Panc1 (cell line): ENCODE measurements around the gene NARF. TPM values are rescaled to one million over a fixed set of nuclear protein-coding genes. Genes with fewer than 3 reads are reported as not detected.

Experiments used
- ATAC-seq: fragments of 200-7000 bp; cut with Tn5 transposase; 2 replicates; pipeline ENCODE4 v1.9.1; 2020; ENCODE audit warnings: mild to moderate bottlenecking, moderate library complexity
- BruUV-seq: library from RNA; stranded (reverse); fragments of 400-500 nt; replicated peaks from 2 replicates; lab custom pipeline; 2021; lab: Mats Ljungman, UMichigan
- CTCF ChIA-PET: fragments of 300-600 bp; sonication (Branson Sonifier 250); formaldehyde crosslinking; loops from one replicate; lab custom pipeline; 2022; ENCODE audit warnings: antibody characterized with exemption; lab: Charles Lee
- POLR2A ChIA-PET: fragments of 300-600 bp; sonication (Branson Sonifier 250); formaldehyde crosslinking; loops from one replicate; lab custom pipeline; 2022; ENCODE audit warnings: antibody characterized with exemption; lab: Charles Lee
- DNase-seq: peaks from one replicate; pipeline ENCODE4 v3.0.0-alpha.2; 2010; ENCODE audit warnings: low read depth, low spot score
- H3K27ac ChIP-seq: 2 replicates; pipeline ENCODE4 v1.5.1; 2011; ENCODE audit warnings: mild to moderate bottlenecking, low read length, inconsistent platforms
- H3K27me3 ChIP-seq: fragments of 200-500 bp; sonication (Bioruptor generic); 2 replicates; pipeline ENCODE4 v1.6.0; 2014; ENCODE audit warnings: low read length, inconsistent platforms; ENCODE audit not compliant: control insufficient read depth, insufficient read depth
- H3K36me3 ChIP-seq: fragments of 200-500 bp; sonication (Bioruptor generic); 2 replicates; pipeline ENCODE4 v1.5.1; 2014; ENCODE audit warnings: inconsistent platforms, mild to moderate bottlenecking, low read length, moderate library complexity; ENCODE audit not compliant: control insufficient read depth, insufficient read depth
- H3K4me1 ChIP-seq: 2 replicates; pipeline ENCODE4 v1.5.1; 2011; ENCODE audit warnings: inconsistent platforms, mild to moderate bottlenecking, low read length, moderate library complexity; ENCODE audit not compliant: control insufficient read depth, insufficient read depth
- H3K4me3 ChIP-seq, 2 experiments: 2 replicates each; pipeline ENCODE4 v1.5.1; 2011 to 2012; ENCODE audit warnings: low read depth in 2 of 2, low read length in 2 of 2, mild to moderate bottlenecking in 2 of 2, inconsistent platforms in 1 of 2, moderate library complexity in 1 of 2
- H3K9me3 ChIP-seq: fragments of 200-500 bp; sonication (Bioruptor generic); 2 replicates; pipeline ENCODE4 v1.5.1; 2014; ENCODE audit warnings: low read depth, mild to moderate bottlenecking, inconsistent platforms, low read length, moderate library complexity; ENCODE audit not compliant: control insufficient read depth, insufficient read depth
- CTCF ChIP-seq: fragments of 450-650 bp; IDR thresholded peaks from 2 replicates; pipeline ENCODE4 v1.5.1; 2017; ENCODE audit warnings: mild to moderate bottlenecking
- POLR2AphosphoS5 ChIP-seq: IDR thresholded peaks from 2 replicates; pipeline ENCODE4 v1.6.1; 2012; ENCODE audit warnings: mild to moderate bottlenecking, low read depth, low read length, moderate library complexity
- REST ChIP-seq, 2 experiments: IDR thresholded peaks; 2 replicates each; pipeline ENCODE4 v1.6.1; 2011 to 2012; ENCODE audit warnings: low read depth in 2 of 2, control low read depth in 1 of 2, low read length in 1 of 2, mild to moderate bottlenecking in 1 of 2, moderate library complexity in 1 of 2; ENCODE audit not compliant: insufficient read depth in 1 of 2
- SIN3A ChIP-seq: IDR thresholded peaks from 2 replicates; pipeline ENCODE4 v1.6.1; 2012; ENCODE audit warnings: low read depth, mild to moderate bottlenecking, low read length, moderate library complexity, borderline replicate concordance; ENCODE audit not compliant: insufficient read depth
- TCF7L2 ChIP-seq: IDR thresholded peaks from 2 replicates; pipeline ENCODE4 v1.6.1; 2011; ENCODE audit warnings: mild to moderate bottlenecking, low read depth, low read length, inconsistent platforms
- in situ Hi-C: cut with HindIII; loops from 2 replicates; pipeline ENCODE4 v1.10.0; 2016; ENCODE audit warnings: low sequenced_read_pairs, low pct_unique_long_range_greater_than_20kb
- intact Hi-C: fragments of 100-400 bp; cut with micrococcal nuclease; formaldehyde crosslinking; loops from one replicate; pipeline ENCODE4 v1.10.0; 2022; ENCODE audit not compliant: unreplicated experiment
- total RNA-seq: library from RNA; stranded (reverse); gene quantifications from one replicate; pipeline ENCODE4 v1.2.1, GENCODE V29; 2021; ENCODE audit not compliant: unreplicated experiment

Gene NARF
- total RNA-seq, 1 experiment from 2014 or later: 60.9 TPM

GRCh38 chr17:82480318-82480717, 21.8 kb downstream of the NARF start:
- no peak for TF ChIP-seq SIN3A
- TF ChIP-seq TCF7L2: no peak
- no peak for TF ChIP-seq CTCF
- no peak for TF ChIP-seq POLR2AphosphoS5
- TF ChIP-seq REST (IDR thresholded peaks at IDR 0.05; ENCODE audit: insufficient read depth in 1 of 2, low read depth in 2 of 2, low read length in 1 of 2): no peak
- no peak for ATAC-seq
- no peaks in the 10 kb centered on the region for H3K27me3 ChIP-seq
- no peak overlapping the region for H3K4me3 ChIP-seq
- H3K27ac ChIP-seq: no peak overlapping the region
- CTCF ChIA-PET: no interaction called here
- intact Hi-C loops (no loop called here), in situ Hi-C loops (no loop called here)
- no peaks in the 10 kb centered on the region for H3K36me3 ChIP-seq
- BruUV-seq: no TSS peak
- POLR2A ChIA-PET: no interaction called here
- no peak for DNase-seq
- H3K4me1 ChIP-seq: no peaks in the 10 kb centered on the region
- H3K9me3 ChIP-seq: no peaks in the 10 kb centered on the region

GRCh38 chr17:82483204-82483660, 24.7 kb downstream of the NARF start:
- in situ Hi-C loops: no loop called here
- DNase-seq (no peak), ATAC-seq (no peak)
- BruUV-seq: no TSS peak
- no peak overlapping the region for H3K4me3 ChIP-seq
- TF ChIP-seq POLR2AphosphoS5: no peak
- TF ChIP-seq TCF7L2: no peak
- no peak for TF ChIP-seq CTCF
- H3K9me3 ChIP-seq: no peaks in the 10 kb centered on the region
- CTCF ChIA-PET: interaction anchor here (0.6 kb wide), 1 partner anchor 11 kb away, joined by 3 read pairs; no protein-coding TSS in a partner anchor
- POLR2A ChIA-PET: interaction anchor here (0.6 kb wide), 1 partner anchor 50 kb away, joined by 6 read pairs; no protein-coding TSS in a partner anchor
- no peaks in the 10 kb centered on the region for H3K27me3 ChIP-seq
- intact Hi-C loops: no loop called here
- H3K27ac ChIP-seq: no peak overlapping the region
- H3K36me3 ChIP-seq: no peaks in the 10 kb centered on the region
- no peaks in the 10 kb centered on the region for H3K4me1 ChIP-seq
